ENCODE measurements around the gene CARD10. TPM values are rescaled to one million over a fixed set of nuclear protein-coding genes. Genes with fewer than 3 reads are reported as not detected.

CARD10 gene
- total RNA-seq, 1 donor from 2014 or later: 1.5 TPM

DNA sequence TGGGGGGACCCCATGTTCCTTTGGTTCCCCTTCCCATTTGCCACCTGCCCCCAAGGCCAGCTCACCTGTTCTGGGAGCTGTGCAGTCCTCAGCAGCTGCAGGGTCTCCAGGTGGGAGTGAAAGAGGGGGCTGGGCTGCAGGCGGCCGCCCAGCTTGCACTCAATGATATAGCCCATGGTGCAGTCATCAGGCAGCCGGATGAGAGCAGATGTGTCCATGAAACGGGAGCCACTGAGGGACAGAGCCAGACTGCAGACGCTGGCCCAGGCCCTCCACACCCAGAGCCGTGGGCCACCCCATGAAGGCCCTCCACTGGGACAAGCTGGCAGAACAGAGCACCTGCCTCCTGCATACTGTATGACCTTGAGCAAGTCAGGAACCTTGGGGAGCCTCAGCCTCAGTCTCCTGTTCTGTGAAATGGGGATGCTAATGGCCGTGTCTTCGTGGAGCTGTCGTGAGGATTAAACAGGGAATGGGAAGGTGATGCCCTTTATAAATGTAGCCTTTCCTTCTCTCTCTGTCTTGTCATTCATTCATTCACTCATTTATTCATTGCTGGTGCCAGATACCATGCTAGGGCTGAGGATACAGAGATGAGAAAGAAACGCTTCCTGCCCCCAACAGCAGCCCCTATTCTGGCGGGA lies 44.6 kb downstream of the CARD10 start:
- no peak overlapping the region for H2AFZ ChIP-seq (replicated peaks)
- H3K9me3 Mint-ChIP-seq: no peaks in the 10 kb centered on the region
- H4K20me1 ChIP-seq (ENCODE audit: low read depth): no peaks in the 10 kb centered on the region
- no peaks in the 10 kb centered on the region for H3K4me1 Mint-ChIP-seq
- no peak overlapping the region for H3K9ac ChIP-seq
- H3K27ac Mint-ChIP-seq: no peak overlapping the region
- no peaks in the 10 kb centered on the region for H3F3A ChIP-seq (ENCODE audit: low read depth)
- no peaks in the 10 kb centered on the region for H3K36me3 ChIP-seq
- H3K27ac ChIP-seq: no peak overlapping the region
- H3K27me3 ChIP-seq: no peaks in the 10 kb centered on the region
- H3K4me1 ChIP-seq: no peaks in the 10 kb centered on the region
- H3K4me3 ChIP-seq: no peak overlapping the region
- no peaks in the 10 kb centered on the region for H3K9me3 ChIP-seq (ENCODE audit: low read depth)
- no peak overlapping the region for H3K4me3 Mint-ChIP-seq
- TF ChIP-seq, protein P1, sequence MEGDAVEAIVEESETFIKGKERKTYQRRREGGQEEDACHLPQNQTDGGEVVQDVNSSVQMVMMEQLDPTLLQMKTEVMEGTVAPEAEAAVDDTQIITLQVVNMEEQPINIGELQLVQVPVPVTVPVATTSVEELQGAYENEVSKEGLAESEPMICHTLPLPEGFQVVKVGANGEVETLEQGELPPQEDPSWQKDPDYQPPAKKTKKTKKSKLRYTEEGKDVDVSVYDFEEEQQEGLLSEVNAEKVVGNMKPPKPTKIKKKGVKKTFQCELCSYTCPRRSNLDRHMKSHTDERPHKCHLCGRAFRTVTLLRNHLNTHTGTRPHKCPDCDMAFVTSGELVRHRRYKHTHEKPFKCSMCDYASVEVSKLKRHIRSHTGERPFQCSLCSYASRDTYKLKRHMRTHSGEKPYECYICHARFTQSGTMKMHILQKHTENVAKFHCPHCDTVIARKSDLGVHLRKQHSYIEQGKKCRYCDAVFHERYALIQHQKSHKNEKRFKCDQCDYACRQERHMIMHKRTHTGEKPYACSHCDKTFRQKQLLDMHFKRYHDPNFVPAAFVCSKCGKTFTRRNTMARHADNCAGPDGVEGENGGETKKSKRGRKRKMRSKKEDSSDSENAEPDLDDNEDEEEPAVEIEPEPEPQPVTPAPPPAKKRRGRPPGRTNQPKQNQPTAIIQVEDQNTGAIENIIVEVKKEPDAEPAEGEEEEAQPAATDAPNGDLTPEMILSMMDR (IDR thresholded peaks at IDR 0.05): no peak
- TF ChIP-seq EZH2phosphoT487 (IDR thresholded peaks at IDR 0.05) (no peak), EZH2 (IDR thresholded peaks at IDR 0.05) (no peak)
- no peaks in the 10 kb centered on the region for H3K79me2 ChIP-seq (ENCODE audit: low read depth)
- H3K27me3 Mint-ChIP-seq (ENCODE audit: insufficient read depth, low read depth): peaks cover 21% of the 10 kb centered on the region
- DNase-seq (ENCODE audit: low spot score): no peak
- H3K4me2 ChIP-seq: no peak overlapping the region
- H3K36me3 Mint-ChIP-seq: no peaks in the 10 kb centered on the region

DNA sequence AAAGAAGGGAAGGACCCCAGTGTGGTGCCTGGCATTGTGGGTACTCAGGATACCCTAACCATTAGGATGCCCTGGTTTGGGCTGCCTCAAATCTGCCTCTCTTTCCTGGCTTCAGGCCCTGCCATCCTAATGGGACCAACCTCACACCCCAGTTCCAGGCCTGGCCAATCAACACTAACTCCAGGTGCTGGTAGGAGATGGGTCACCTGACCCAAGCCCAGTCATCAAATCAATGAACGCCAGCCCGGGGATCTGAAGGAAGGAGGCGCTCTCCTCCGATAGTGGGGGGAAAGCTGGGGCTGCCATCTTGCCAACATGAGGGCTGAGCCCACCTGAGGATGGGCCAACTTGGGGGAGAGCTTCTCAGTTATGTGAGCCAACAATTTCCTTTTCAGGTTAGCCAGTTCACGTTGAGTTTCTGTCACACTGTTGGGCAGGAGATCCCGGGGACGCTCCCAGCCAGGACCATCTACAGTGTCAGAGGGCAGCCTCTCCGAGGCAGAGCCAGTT lies 45.7 kb downstream of the CARD10 start:
- H3K4me2 ChIP-seq: no peak overlapping the region
- no peaks in the 10 kb centered on the region for H3K9me3 ChIP-seq (ENCODE audit: low read depth)
- H3K36me3 ChIP-seq: no peaks in the 10 kb centered on the region
- H3F3A ChIP-seq (ENCODE audit: low read depth): no peaks in the 10 kb centered on the region
- no peak overlapping the region for H3K4me3 ChIP-seq
- H3K27ac ChIP-seq: no peak overlapping the region
- no peak overlapping the region for H3K4me3 Mint-ChIP-seq
- H3K4me1 ChIP-seq: no peaks in the 10 kb centered on the region
- no peak overlapping the region for H2AFZ ChIP-seq (replicated peaks)
- no peak for DNase-seq (ENCODE audit: low spot score)
- H3K36me3 Mint-ChIP-seq: no peaks in the 10 kb centered on the region
- H3K9ac ChIP-seq: no peak overlapping the region
- H4K20me1 ChIP-seq (ENCODE audit: low read depth): no peaks in the 10 kb centered on the region
- H3K27me3 Mint-ChIP-seq (ENCODE audit: insufficient read depth, low read depth): peaks cover 21% of the 10 kb centered on the region
- H3K9me3 Mint-ChIP-seq: no peaks in the 10 kb centered on the region
- TF ChIP-seq, protein P1 (IDR thresholded peaks at IDR 0.05): no peak
- TF ChIP-seq EZH2phosphoT487 (IDR thresholded peaks at IDR 0.05) (no peak), EZH2 (IDR thresholded peaks at IDR 0.05) (no peak)
- H3K79me2 ChIP-seq (ENCODE audit: low read depth): no peaks in the 10 kb centered on the region
- no peaks in the 10 kb centered on the region for H3K4me1 Mint-ChIP-seq
- no peaks in the 10 kb centered on the region for H3K27me3 ChIP-seq
- H3K27ac Mint-ChIP-seq: no peak overlapping the region

DNA sequence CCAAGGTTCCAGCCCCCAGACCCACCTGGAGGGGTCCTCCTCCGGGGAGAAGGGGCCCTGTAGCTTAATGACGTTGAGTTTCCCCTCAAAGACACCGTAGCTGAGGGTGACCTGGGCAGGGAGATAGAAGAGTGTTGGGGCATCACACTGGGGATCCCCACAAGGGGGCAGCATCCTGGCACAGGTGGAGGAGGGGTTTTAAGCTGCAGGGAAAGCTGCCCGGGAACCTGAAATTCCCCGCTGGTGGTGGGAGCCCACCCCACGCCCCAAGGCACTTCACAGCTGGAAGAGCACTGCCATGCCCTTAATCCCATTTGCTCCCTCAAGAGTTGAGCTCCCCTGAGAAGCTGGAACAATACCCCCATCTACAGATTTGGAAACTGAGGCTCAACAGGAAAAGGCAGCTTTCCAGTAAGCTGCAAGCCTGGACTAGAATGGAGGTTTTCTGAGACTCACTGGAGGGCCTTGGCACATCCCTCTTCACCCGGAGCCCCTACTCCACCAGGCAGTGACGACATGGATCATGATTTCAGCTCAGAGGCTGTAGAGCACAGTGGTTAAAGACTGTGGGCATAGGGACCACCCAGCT lies 46.7 kb downstream of the CARD10 start:
- Histone ChIP-seq H3K4me3 (no peak overlapping the region), H3K36me3 (no peaks in the 10 kb centered on the region), H3K27me3 (no peaks in the 10 kb centered on the region), H3K79me2 (ENCODE audit: low read depth) (no peaks in the 10 kb centered on the region), H2AFZ (replicated peaks) (no peak overlapping the region), H3K4me1 (peaks cover 5% of the 10 kb centered on the region), H3F3A (ENCODE audit: low read depth) (no peaks in the 10 kb centered on the region), H3K27ac (no peak overlapping the region), H3K4me2 (no peak overlapping the region), H3K9ac (no peak overlapping the region), H3K9me3 (ENCODE audit: low read depth) (no peaks in the 10 kb centered on the region), H4K20me1 (ENCODE audit: low read depth) (no peaks in the 10 kb centered on the region)
- peak; percentile 69 for DNase-seq (ENCODE audit: low spot score)
- TF ChIP-seq EZH2 (IDR thresholded peaks at IDR 0.05) (no peak), EZH2phosphoT487 (IDR thresholded peaks at IDR 0.05) (no peak)
- TF ChIP-seq, protein P1 (IDR thresholded peaks at IDR 0.05): peak; percentile 72
- Mint-ChIP-seq H3K4me1 (peaks cover 3% of the 10 kb centered on the region), H3K36me3 (no peaks in the 10 kb centered on the region), H3K9me3 (no peaks in the 10 kb centered on the region), H3K27me3 (ENCODE audit: insufficient read depth, low read depth) (peaks cover 23% of the 10 kb centered on the region), H3K4me3 (no peak overlapping the region), H3K27ac (no peak overlapping the region)

All from neural progenitor cell (in vitro differentiated cells).